ENCODE results near the gene OPTC. TPM values are rescaled to one million over a fixed set of nuclear protein-coding genes. Genes with fewer than 3 reads are reported as not detected.

The OPTC gene
- total RNA-seq, 2 experiments from 2014 or later: not detected

GRCh38 chr1:203519053-203519840 lies 25.3 kb downstream of the OPTC start:
- ATAC-seq (ENCODE audit: low read depth): no peak
- POLR2A ChIA-PET: no interaction called here

GRCh38 chr1:203519896-203520295 lies 25.9 kb downstream of the OPTC start:
- Mint-ChIP-seq H3K4me3 (no peak overlapping the region), H3K27me3 (peaks cover 4% of the 10 kb centered on the region), H3K27ac (no peak overlapping the region), H3K9me3 (no peaks in the 10 kb centered on the region), H3K4me1 (peaks cover 3% of the 10 kb centered on the region), H3K36me3 (no peaks in the 10 kb centered on the region)
- ATAC-seq (ENCODE audit: low read depth) (no peak), DNase-seq (no peak)
- POLR2A ChIA-PET: no interaction called here

More at GRCh38 chr1:203519053-203519840, 25.3 kb downstream of the OPTC start:
- Mint-ChIP-seq H3K27me3 (peaks cover 6% of the 10 kb centered on the region), H3K27ac (no peak overlapping the region), H3K9me3 (no peaks in the 10 kb centered on the region), H3K4me1 (peaks cover 6% of the 10 kb centered on the region), H3K36me3 (no peaks in the 10 kb centered on the region), H3K4me3 (no peak overlapping the region)
- DNase-seq: no peak

GRCh38 chr1:203520315-203520714 lies 26.4 kb downstream of the OPTC start:
- Mint-ChIP-seq H3K4me1 (peaks cover 2% of the 10 kb centered on the region), H3K27ac (no peak overlapping the region), H3K27me3 (peaks cover 4% of the 10 kb centered on the region), H3K4me3 (no peak overlapping the region), H3K36me3 (no peaks in the 10 kb centered on the region), H3K9me3 (no peaks in the 10 kb centered on the region)
- DNase-seq (no peak), ATAC-seq (ENCODE audit: low read depth) (no peak)
- POLR2A ChIA-PET: no interaction called here

- Mint-ChIP-seq H3K27ac (no peak overlapping the region), H3K9me3 (no peaks in the 10 kb centered on the region), H3K27me3 (no peaks in the 10 kb centered on the region), H3K4me1 (no peaks in the 10 kb centered on the region), H3K36me3 (no peaks in the 10 kb centered on the region), H3K4me3 (no peak overlapping the region)
- DNase-seq (no peak), ATAC-seq (ENCODE audit: low read depth) (no peak)
- POLR2A ChIA-PET: no interaction called here
Observed at GRCh38 chr1:203521074-203521794, 27.3 kb downstream of the OPTC start.

- ATAC-seq (ENCODE audit: low read depth) (no peak), DNase-seq (no peak)
- Mint-ChIP-seq H3K27ac (no peak overlapping the region), H3K27me3 (no peaks in the 10 kb centered on the region), H3K4me3 (no peak overlapping the region), H3K4me1 (no peaks in the 10 kb centered on the region), H3K9me3 (no peaks in the 10 kb centered on the region), H3K36me3 (no peaks in the 10 kb centered on the region)
- POLR2A ChIA-PET: no interaction called here
Observed at GRCh38 chr1:203521812-203522211, 27.9 kb downstream of the OPTC start.

- H3K4me1 Mint-ChIP-seq: no peaks in the 10 kb centered on the region
- no peak for ATAC-seq (ENCODE audit: low read depth)
- POLR2A ChIA-PET: no interaction called here
- no peaks in the 10 kb centered on the region for H3K9me3 Mint-ChIP-seq
- no peak overlapping the region for H3K27ac Mint-ChIP-seq
- DNase-seq: no peak
- no peak overlapping the region for H3K4me3 Mint-ChIP-seq
- no peaks in the 10 kb centered on the region for H3K27me3 Mint-ChIP-seq
- H3K36me3 Mint-ChIP-seq: no peaks in the 10 kb centered on the region
Observed at GRCh38 chr1:203522237-203522636, 28.3 kb downstream of the OPTC start.

- Mint-ChIP-seq H3K9me3 (no peaks in the 10 kb centered on the region), H3K4me1 (peaks cover 3% of the 10 kb centered on the region), H3K36me3 (no peaks in the 10 kb centered on the region), H3K4me3 (no peak overlapping the region), H3K27ac (no peak overlapping the region), H3K27me3 (no peaks in the 10 kb centered on the region)
- no peak for DNase-seq
- ATAC-seq (ENCODE audit: low read depth): no peak
- POLR2A ChIA-PET: no interaction called here
Observed at GRCh38 chr1:203523667-203524066, 29.7 kb downstream of the OPTC start.

- ATAC-seq (ENCODE audit: low read depth) (no peak), DNase-seq (no peak)
- no peaks in the 10 kb centered on the region for H3K36me3 Mint-ChIP-seq
- POLR2A ChIA-PET: no interaction called here
- peaks cover 8% of the 10 kb centered on the region for H3K4me1 Mint-ChIP-seq
- no peak overlapping the region for H3K27ac Mint-ChIP-seq
- H3K4me3 Mint-ChIP-seq: no peak overlapping the region
- no peaks in the 10 kb centered on the region for H3K9me3 Mint-ChIP-seq
- no peaks in the 10 kb centered on the region for H3K27me3 Mint-ChIP-seq
Observed at GRCh38 chr1:203524152-203524551, 30.2 kb downstream of the OPTC start.

GRCh38 chr1:203524824-203525223 lies 30.9 kb downstream of the OPTC start:
- ATAC-seq (ENCODE audit: low read depth): no peak
- Mint-ChIP-seq H3K9me3 (no peaks in the 10 kb centered on the region), H3K4me1 (peaks cover 10% of the 10 kb centered on the region), H3K36me3 (no peaks in the 10 kb centered on the region), H3K27me3 (peaks cover under 1% of the 10 kb centered on the region), H3K27ac (no peak overlapping the region), H3K4me3 (no peak overlapping the region)
- DNase-seq: no peak
- POLR2A ChIA-PET: no interaction called here

- Mint-ChIP-seq H3K4me1 (peaks cover 12% of the 10 kb centered on the region), H3K27ac (no peak overlapping the region), H3K27me3 (peaks cover 3% of the 10 kb centered on the region), H3K4me3 (no peak overlapping the region), H3K9me3 (no peaks in the 10 kb centered on the region), H3K36me3 (no peaks in the 10 kb centered on the region)
- DNase-seq: no peak
- no peak for ATAC-seq (ENCODE audit: low read depth)
- POLR2A ChIA-PET: no interaction called here
Observed at GRCh38 chr1:203525685-203526084, 31.7 kb downstream of the OPTC start.

- peaks cover 4% of the 10 kb centered on the region for H3K27me3 Mint-ChIP-seq
- H3K4me3 Mint-ChIP-seq: no peak overlapping the region
- no peak overlapping the region for H3K27ac Mint-ChIP-seq
- no peak for DNase-seq
- H3K36me3 Mint-ChIP-seq: no peaks in the 10 kb centered on the region
- no peak for ATAC-seq (ENCODE audit: low read depth)
- no peaks in the 10 kb centered on the region for H3K9me3 Mint-ChIP-seq
- H3K4me1 Mint-ChIP-seq: peaks cover 12% of the 10 kb centered on the region
- POLR2A ChIA-PET: no interaction called here
Observed at GRCh38 chr1:203526130-203526529, 32.2 kb downstream of the OPTC start.

GRCh38 chr1:203526572-203526971 lies 32.6 kb downstream of the OPTC start:
- no peak overlapping the region for H3K27ac Mint-ChIP-seq
- peaks cover 4% of the 10 kb centered on the region for H3K27me3 Mint-ChIP-seq
- POLR2A ChIA-PET: no interaction called here
- no peaks in the 10 kb centered on the region for H3K9me3 Mint-ChIP-seq
- no peak overlapping the region for H3K4me3 Mint-ChIP-seq
- H3K4me1 Mint-ChIP-seq: peaks cover 12% of the 10 kb centered on the region
- ATAC-seq (ENCODE audit: low read depth) (no peak), DNase-seq (no peak)
- H3K36me3 Mint-ChIP-seq: no peaks in the 10 kb centered on the region

GRCh38 chr1:203527013-203527412 lies 33.1 kb downstream of the OPTC start:
- no peaks in the 10 kb centered on the region for H3K36me3 Mint-ChIP-seq
- DNase-seq: no peak
- POLR2A ChIA-PET: no interaction called here
- H3K9me3 Mint-ChIP-seq: no peaks in the 10 kb centered on the region
- peaks cover 4% of the 10 kb centered on the region for H3K27me3 Mint-ChIP-seq
- H3K4me3 Mint-ChIP-seq: no peak overlapping the region
- H3K4me1 Mint-ChIP-seq: peaks cover 12% of the 10 kb centered on the region
- no peak for ATAC-seq (ENCODE audit: low read depth)
- H3K27ac Mint-ChIP-seq: peak overlapping the region; percentile 45

- ATAC-seq (ENCODE audit: low read depth) (no peak), DNase-seq (no peak)
- POLR2A ChIA-PET: no interaction called here
- Mint-ChIP-seq H3K4me1 (peaks cover 12% of the 10 kb centered on the region), H3K27me3 (peaks cover 5% of the 10 kb centered on the region), H3K4me3 (no peak overlapping the region), H3K27ac (no peak overlapping the region), H3K36me3 (no peaks in the 10 kb centered on the region), H3K9me3 (no peaks in the 10 kb centered on the region)
Observed at GRCh38 chr1:203528063-203528462, 34.1 kb downstream of the OPTC start.
